Measurements from ENCODE around the gene SSH3. TPM values are rescaled to one million over a fixed set of nuclear protein-coding genes. Genes with fewer than 3 reads are reported as not detected.

Gene SSH3
- total RNA-seq, 1 experiment from 2014 or later, result 57.8 TPM

DNA sequence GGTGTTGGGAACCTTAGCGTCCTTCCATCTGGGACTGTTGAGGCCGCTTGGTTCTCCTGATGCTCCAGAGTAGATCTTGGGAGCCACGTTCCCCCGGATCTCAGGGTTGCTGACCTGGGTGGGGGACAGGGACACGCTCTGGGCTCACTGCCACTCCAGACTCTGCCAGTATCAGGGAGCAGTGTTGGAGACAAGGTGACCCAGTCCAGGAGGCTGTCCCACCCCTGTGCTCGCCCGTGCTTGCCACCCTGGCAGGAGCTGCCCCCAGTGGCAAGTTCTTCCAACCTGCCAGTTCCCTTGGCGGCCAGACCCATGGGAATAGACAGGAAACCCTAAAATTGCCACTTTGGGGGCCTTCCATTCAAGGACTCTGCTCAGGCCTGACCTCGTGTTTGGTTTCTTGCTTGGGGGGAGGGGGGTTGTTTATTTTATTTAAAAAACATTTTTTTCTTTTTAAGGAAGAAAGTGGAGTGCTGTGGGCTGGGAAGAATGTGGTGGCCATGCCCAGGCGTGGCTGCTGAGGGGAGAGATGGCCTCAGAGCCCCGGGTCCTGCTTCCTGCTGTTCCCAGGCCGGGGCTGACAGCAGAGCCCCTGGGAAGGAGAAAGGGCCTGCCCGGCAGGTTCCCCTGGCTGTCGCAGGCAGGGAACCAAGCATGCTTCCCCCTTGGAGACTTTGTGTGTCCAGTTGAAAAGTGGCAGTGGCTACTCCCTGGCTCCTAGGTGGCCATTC, 29.9 kb upstream of the SSH3 start (continued):
- TF ChIP-seq, protein P1, sequence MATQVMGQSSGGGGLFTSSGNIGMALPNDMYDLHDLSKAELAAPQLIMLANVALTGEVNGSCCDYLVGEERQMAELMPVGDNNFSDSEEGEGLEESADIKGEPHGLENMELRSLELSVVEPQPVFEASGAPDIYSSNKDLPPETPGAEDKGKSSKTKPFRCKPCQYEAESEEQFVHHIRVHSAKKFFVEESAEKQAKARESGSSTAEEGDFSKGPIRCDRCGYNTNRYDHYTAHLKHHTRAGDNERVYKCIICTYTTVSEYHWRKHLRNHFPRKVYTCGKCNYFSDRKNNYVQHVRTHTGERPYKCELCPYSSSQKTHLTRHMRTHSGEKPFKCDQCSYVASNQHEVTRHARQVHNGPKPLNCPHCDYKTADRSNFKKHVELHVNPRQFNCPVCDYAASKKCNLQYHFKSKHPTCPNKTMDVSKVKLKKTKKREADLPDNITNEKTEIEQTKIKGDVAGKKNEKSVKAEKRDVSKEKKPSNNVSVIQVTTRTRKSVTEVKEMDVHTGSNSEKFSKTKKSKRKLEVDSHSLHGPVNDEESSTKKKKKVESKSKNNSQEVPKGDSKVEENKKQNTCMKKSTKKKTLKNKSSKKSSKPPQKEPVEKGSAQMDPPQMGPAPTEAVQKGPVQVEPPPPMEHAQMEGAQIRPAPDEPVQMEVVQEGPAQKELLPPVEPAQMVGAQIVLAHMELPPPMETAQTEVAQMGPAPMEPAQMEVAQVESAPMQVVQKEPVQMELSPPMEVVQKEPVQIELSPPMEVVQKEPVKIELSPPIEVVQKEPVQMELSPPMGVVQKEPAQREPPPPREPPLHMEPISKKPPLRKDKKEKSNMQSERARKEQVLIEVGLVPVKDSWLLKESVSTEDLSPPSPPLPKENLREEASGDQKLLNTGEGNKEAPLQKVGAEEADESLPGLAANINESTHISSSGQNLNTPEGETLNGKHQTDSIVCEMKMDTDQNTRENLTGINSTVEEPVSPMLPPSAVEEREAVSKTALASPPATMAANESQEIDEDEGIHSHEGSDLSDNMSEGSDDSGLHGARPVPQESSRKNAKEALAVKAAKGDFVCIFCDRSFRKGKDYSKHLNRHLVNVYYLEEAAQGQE (IDR thresholded peaks at IDR 0.05; ENCODE audit: low read depth), result no peak
- TF ChIP-seq ELF1 (IDR thresholded peaks at IDR 0.05; ENCODE audit: borderline replicate concordance, low read depth), result no peak
- TF ChIP-seq FOSL1 (IDR thresholded peaks at IDR 0.05; ENCODE audit: low read depth), result no peak
- no peak for TF ChIP-seq SIN3A (IDR thresholded peaks at IDR 0.05; ENCODE audit: low read depth)

DNA sequence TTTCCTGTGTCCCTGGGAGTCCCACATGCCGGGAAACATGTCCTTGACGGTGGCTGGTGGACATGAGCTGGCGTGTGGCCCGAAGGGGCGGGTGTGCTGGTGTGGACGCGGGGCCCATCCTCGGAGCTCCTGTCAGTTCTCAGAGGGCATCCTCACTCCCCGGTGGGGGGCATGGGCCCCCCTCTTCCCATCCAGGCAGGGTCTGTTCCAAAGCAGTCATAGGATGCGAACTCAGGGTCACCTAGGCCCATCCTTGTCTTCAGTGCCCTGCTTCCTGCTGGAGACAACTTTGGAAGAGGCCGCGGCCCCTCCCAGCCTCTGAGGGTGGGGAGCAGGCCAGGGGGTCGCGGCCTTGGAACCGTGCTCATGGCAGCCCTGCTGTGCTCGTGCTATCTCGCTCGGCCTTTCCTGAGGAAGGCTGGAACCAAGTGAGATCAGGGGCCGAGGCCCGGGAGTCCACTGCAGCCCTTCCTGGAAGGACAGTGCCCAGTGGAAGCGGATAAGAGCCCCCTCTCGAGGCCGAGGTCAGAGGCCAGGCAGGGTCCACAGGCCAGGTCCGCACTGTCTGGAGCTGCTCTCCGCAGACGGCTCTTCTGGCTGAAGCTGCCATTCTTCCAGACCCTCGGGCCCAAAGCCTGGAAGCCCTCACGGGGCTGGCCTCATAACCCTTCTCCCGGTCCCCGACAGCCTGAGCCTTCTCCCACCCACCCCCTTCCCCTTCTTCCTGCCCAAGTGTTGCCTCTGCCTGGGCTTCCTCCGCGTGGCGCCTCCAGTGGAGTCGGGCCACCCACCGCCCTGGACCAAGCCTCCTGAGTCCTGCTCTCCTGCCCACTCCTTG, 28.3 kb upstream of the SSH3 start:
- TF ChIP-seq, protein P2, sequence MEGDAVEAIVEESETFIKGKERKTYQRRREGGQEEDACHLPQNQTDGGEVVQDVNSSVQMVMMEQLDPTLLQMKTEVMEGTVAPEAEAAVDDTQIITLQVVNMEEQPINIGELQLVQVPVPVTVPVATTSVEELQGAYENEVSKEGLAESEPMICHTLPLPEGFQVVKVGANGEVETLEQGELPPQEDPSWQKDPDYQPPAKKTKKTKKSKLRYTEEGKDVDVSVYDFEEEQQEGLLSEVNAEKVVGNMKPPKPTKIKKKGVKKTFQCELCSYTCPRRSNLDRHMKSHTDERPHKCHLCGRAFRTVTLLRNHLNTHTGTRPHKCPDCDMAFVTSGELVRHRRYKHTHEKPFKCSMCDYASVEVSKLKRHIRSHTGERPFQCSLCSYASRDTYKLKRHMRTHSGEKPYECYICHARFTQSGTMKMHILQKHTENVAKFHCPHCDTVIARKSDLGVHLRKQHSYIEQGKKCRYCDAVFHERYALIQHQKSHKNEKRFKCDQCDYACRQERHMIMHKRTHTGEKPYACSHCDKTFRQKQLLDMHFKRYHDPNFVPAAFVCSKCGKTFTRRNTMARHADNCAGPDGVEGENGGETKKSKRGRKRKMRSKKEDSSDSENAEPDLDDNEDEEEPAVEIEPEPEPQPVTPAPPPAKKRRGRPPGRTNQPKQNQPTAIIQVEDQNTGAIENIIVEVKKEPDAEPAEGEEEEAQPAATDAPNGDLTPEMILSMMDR (IDR thresholded peaks at IDR 0.05 in 2 of 3, conservative IDR thresholded peaks at IDR 0.05 in 1 of 3; ENCODE audit: borderline replicate concordance in 1 of 3, insufficient read depth in 1 of 3, low read depth in 2 of 3, low read length in 2 of 3), result no peak
- TF ChIP-seq POLR2AphosphoS5 (IDR thresholded peaks at IDR 0.05; ENCODE audit: low read depth, low read length) (no peak), RAD21 (IDR thresholded peaks at IDR 0.05; ENCODE audit: low read depth) (no peak), CBX3 (IDR thresholded peaks at IDR 0.05; ENCODE audit: low read depth) (no peak), TCF7L2 (IDR thresholded peaks at IDR 0.05; ENCODE audit: borderline replicate concordance, extremely low read depth, insufficient read depth, insufficient read length) (no peak), POLR2A (IDR thresholded peaks at IDR 0.05; ENCODE audit: borderline replicate concordance, extremely low read depth, insufficient read depth, insufficient read length) (no peak), JUND (IDR thresholded peaks at IDR 0.05) (no peak), EZH2 (IDR thresholded peaks at IDR 0.05) (no peak), EZH2phosphoT487 (IDR thresholded peaks at IDR 0.05; ENCODE audit: borderline replicate concordance) (no peak), CEBPB (IDR thresholded peaks at IDR 0.05; ENCODE audit: low read depth) (no peak), SIN3A (IDR thresholded peaks at IDR 0.05; ENCODE audit: low read depth) (no peak)
- TF ChIP-seq, protein P3, sequence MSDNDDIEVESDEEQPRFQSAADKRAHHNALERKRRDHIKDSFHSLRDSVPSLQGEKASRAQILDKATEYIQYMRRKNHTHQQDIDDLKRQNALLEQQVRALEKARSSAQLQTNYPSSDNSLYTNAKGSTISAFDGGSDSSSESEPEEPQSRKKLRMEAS (IDR thresholded peaks at IDR 0.05), result no peak
- Histone ChIP-seq H3K4me3 (replicated peaks in 1 of 2; ENCODE audit: low read depth in 1 of 2, low read length in 2 of 2) (no peak overlapping the region), H2AFZ (ENCODE audit: low read depth, low read length, poor library complexity, severe bottlenecking) (no peak overlapping the region), H3K79me2 (ENCODE audit: insufficient read depth, low read length) (peaks cover 85% of the 10 kb centered on the region), H3K36me3 (ENCODE audit: control insufficient read depth in 1 of 2, insufficient read depth in 2 of 2, low read length in 2 of 2) (peaks cover 7 to 10% of the 10 kb centered on the region in 2 experiments; a peak in 3 of 4 replicates), H3K9me2 (ENCODE audit: insufficient read depth) (no peaks in the 10 kb centered on the region), H4K20me1 (ENCODE audit: insufficient read depth) (no peaks in the 10 kb centered on the region), H3K4me1 (ENCODE audit: control insufficient read depth in 1 of 2, insufficient read depth in 2 of 2, low read length in 2 of 2) (peaks cover 4 to 19% of the 10 kb centered on the region in 2 experiments), H3K9me3 (ENCODE audit: control insufficient read depth in 1 of 2, insufficient read depth in 1 of 2, low read depth in 1 of 2, low read length in 2 of 2) (no peaks in the 10 kb centered on the region), H3K4me2 (ENCODE audit: low read length) (no peak overlapping the region), H3K27me3 (ENCODE audit: insufficient read depth, low read length) (no peaks in the 10 kb centered on the region), H3K9ac (ENCODE audit: low read length) (no peak overlapping the region), H3K27ac (ENCODE audit: low read depth, low read length) (no peak overlapping the region; the same call in 1 of the 2 replicates)
- intact Hi-C loops (cut with micrococcal nuclease), result no loop called here
- ChIA-PET POLR2A (no interaction called here), RAD21 (ENCODE audit: low non-redundant PET in 1 of 2, low total read pairs in 2 of 2, uncharacterized antibody in 2 of 2, unreplicated experiment in 2 of 2) (no interaction called here), CTCF (no interaction called here)
- BruUV-seq (replicated peaks), result no TSS peak
- DNase-seq (ENCODE audit: low read depth, low spot score) (no peak), ATAC-seq (no peak)

All from HCT116 (cell line).